ENCODE data around the gene IGFN1.

IGFN1 gene

DNA sequence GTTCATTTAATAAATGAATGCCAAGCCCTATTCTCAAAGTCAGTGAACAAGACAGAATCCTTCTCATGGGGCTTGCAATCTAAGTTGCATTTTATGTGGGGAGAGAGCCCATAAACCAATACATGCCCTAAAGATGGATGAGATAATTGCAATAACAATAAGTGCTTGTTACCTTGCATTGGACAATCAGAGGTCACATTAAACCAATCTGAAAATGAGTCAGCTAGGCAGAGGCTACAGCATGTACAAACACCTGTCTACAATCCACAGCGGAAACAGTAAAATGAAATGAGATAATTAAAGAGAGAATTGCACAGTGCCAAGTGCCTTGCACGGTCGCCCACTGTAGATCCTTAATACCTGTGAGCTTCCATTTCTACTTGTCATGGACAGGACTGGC lies 7.4 kb upstream of the IGFN1 start:
- TF ChIP-seq, protein P1, sequence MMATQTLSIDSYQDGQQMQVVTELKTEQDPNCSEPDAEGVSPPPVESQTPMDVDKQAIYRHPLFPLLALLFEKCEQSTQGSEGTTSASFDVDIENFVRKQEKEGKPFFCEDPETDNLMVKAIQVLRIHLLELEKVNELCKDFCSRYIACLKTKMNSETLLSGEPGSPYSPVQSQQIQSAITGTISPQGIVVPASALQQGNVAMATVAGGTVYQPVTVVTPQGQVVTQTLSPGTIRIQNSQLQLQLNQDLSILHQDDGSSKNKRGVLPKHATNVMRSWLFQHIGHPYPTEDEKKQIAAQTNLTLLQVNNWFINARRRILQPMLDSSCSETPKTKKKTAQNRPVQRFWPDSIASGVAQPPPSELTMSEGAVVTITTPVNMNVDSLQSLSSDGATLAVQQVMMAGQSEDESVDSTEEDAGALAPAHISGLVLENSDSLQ (IDR thresholded peaks at IDR 0.05), result no peak
- 0 out of 2 replicates have a peak, but pooled peaks have one; percentile 9 for TF ChIP-seq CTBP1 (IDR thresholded peaks at IDR 0.05; ENCODE audit: borderline replicate concordance)
- no peak for DNase-seq (ENCODE audit: extremely low spot score)
- CTCF ChIA-PET, result interaction anchor here (0.6 to 1.3 kb wide), 2 partner anchors 11 to 64 kb away, joined by 3 read pairs; no protein-coding TSS in a partner anchor
- POLR2A ChIA-PET, result interaction anchor here (1.5 kb wide), 1 partner anchor 14 kb away, joined by 3 read pairs; no protein-coding TSS in a partner anchor

DNA sequence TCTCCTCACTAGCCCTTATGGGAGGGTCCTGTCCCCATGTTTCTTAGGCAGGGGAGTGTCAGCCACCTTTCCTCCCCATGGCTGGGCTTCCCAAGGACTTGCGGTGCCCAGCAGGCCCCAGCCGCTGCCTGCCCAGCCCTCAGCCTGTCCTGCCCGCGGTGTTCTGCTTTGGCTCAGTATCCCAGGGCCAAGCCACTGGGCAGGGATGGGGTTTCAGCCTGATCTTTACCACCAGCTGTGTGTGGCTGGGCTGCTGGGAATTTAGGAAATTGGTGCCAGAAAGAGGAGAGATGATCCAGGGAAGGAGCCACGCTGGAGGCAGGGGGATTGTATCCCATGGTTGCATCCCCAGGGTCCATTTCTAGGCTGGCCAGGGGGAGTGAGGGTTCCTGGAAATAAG lies 6.9 kb upstream of the IGFN1 start:
- CTCF ChIA-PET, result interaction anchor here (0.6 to 1.3 kb wide), 4 partner anchors 9 to 767 kb away, joined by 3 to 7 read pairs (median 3); no protein-coding TSS in a partner anchor
- no peak for DNase-seq (ENCODE audit: extremely low spot score)
- POLR2A ChIA-PET, result interaction anchor here (1.4 to 1.5 kb wide), 2 partner anchors 13 to 14 kb away, joined by 3 to 8 read pairs; no protein-coding TSS in a partner anchor
- no peak for TF ChIP-seq FOXK2 (IDR thresholded peaks at IDR 0.05)
- no peak for TF ChIP-seq TARDBP (IDR thresholded peaks at IDR 0.05)
- TF ChIP-seq LEF1 (IDR thresholded peaks at IDR 0.05; ENCODE audit: borderline replicate concordance), result no peak
- TF ChIP-seq SP1 (IDR thresholded peaks at IDR 0.05), result no peak
- TF ChIP-seq L3MBTL2 (conservative IDR thresholded peaks at IDR 0.05), result no peak
- TF ChIP-seq, protein P1 (IDR thresholded peaks at IDR 0.05), result no peak
- no peak for TF ChIP-seq FOXA1 (IDR thresholded peaks at IDR 0.05)
- no peak for TF ChIP-seq ELF4 (IDR thresholded peaks at IDR 0.05)
- TF ChIP-seq HDGF (IDR thresholded peaks at IDR 0.05; ENCODE audit: borderline replicate concordance), result no peak
- TF ChIP-seq ZNF384 (IDR thresholded peaks at IDR 0.05), result no peak
- TF ChIP-seq SUZ12 (IDR thresholded peaks at IDR 0.05), result no peak
- no peak for TF ChIP-seq BHLHE40 (IDR thresholded peaks at IDR 0.05; ENCODE audit: borderline replicate concordance)
- no peak for TF ChIP-seq ARNT (IDR thresholded peaks at IDR 0.05)
- TF ChIP-seq CTBP1 (IDR thresholded peaks at IDR 0.05; ENCODE audit: borderline replicate concordance), result no peak
- no peak for TF ChIP-seq NFRKB (IDR thresholded peaks at IDR 0.05)

DNA sequence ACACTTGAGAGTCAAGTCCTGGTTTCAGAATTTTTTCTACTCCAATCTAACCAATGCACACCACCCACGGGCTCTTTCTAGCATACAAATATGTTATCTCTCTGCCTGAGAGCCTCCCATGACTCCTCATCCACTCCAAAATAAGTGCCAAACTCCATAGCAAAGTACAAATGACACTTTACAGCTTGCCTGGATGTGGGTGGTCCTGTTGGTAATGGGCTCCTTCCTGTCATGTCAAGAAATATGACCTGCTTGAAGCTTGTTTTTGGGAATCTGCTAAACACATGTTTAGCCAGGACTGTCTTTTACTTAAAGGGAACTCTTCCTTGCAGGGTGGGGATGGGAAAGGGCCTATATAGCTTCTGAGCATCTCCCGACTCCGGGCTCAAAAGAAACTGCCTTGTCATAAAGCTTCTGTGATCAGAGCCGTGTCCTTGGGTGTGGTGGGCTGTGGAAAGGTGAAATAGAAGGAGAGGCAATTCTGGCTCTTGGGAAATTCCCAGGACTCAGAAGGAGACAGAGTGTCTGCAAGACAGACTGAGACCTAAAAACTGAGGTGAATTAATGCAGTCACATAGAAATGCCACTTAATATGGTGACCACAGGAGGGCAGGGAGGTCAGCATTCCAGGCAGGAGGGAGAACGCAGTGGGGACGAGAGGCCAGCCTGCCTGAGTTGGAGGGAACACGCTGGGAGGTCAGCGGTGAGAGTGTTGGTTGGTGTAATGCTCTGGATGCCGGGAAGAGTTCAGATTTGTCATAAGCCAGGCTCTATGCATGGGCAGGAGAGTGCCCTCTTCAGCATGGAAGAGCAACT lies 6.1 kb upstream of the IGFN1 start:
- ChIA-PET POLR2A (interaction anchor here (1.4 to 1.5 kb wide), 2 partner anchors 13 to 15 kb away, joined by 3 to 8 read pairs; no protein-coding TSS in a partner anchor), CTCF (interaction anchor here (0.8 to 1.3 kb wide), 3 partner anchors 9 to 66 kb away, joined by 3 read pairs; no protein-coding TSS in a partner anchor)
- TF ChIP-seq FOXA1 (IDR thresholded peaks at IDR 0.05) (no peak), ZNF384 (IDR thresholded peaks at IDR 0.05) (no peak), FOXM1 (IDR thresholded peaks at IDR 0.05; ENCODE audit: borderline replicate concordance) (no peak), ELF4 (IDR thresholded peaks at IDR 0.05) (no peak), SUZ12 (IDR thresholded peaks at IDR 0.05) (no peak), TARDBP (IDR thresholded peaks at IDR 0.05) (no peak)
- peak; percentile 63 for DNase-seq (ENCODE audit: extremely low spot score)

DNA sequence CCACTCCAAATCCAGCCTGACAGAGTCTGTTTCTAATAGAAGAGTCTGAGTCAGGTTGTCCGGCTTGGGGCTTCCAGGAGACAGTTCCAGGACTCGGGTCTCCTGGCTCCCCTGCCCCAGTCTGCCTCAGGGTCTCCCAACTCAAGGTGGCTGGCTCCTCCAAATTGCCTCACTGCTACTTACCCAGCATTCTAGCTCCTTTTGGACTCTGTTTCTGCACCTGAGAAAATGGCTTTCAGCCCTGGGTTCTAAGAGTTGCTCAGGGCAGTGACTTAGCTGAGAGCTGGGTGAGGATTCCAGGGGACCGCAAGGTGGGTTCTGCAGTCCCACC lies 5.5 kb upstream of the IGFN1 start:
- ChIA-PET CTCF (no interaction called here), POLR2A (interaction anchor here (1.4 kb wide), 1 partner anchor 14 kb away, joined by 8 read pairs; no protein-coding TSS in a partner anchor)
- TF ChIP-seq, protein P1 (IDR thresholded peaks at IDR 0.05), result no peak
- no peak for TF ChIP-seq ZNF384 (IDR thresholded peaks at IDR 0.05)
- no peak for TF ChIP-seq SP1 (IDR thresholded peaks at IDR 0.05)
- TF ChIP-seq NFRKB (IDR thresholded peaks at IDR 0.05), result no peak
- no peak for TF ChIP-seq BHLHE40 (IDR thresholded peaks at IDR 0.05; ENCODE audit: borderline replicate concordance)
- no peak for TF ChIP-seq SUZ12 (IDR thresholded peaks at IDR 0.05)
- no peak for TF ChIP-seq HDGF (IDR thresholded peaks at IDR 0.05; ENCODE audit: borderline replicate concordance)
- TF ChIP-seq CTBP1 (IDR thresholded peaks at IDR 0.05; ENCODE audit: borderline replicate concordance), result no peak
- no peak for TF ChIP-seq LEF1 (IDR thresholded peaks at IDR 0.05; ENCODE audit: borderline replicate concordance)
- no peak for TF ChIP-seq ELF4 (IDR thresholded peaks at IDR 0.05)
- TF ChIP-seq L3MBTL2 (conservative IDR thresholded peaks at IDR 0.05), result no peak
- TF ChIP-seq TARDBP (IDR thresholded peaks at IDR 0.05), result no peak
- no peak for TF ChIP-seq FOXK2 (IDR thresholded peaks at IDR 0.05)
- TF ChIP-seq FOXM1 (IDR thresholded peaks at IDR 0.05; ENCODE audit: borderline replicate concordance), result no peak
- no peak for TF ChIP-seq ARNT (IDR thresholded peaks at IDR 0.05)
- TF ChIP-seq FOXA1 (IDR thresholded peaks at IDR 0.05), result no peak
- DNase-seq (ENCODE audit: extremely low spot score), result no peak

DNA sequence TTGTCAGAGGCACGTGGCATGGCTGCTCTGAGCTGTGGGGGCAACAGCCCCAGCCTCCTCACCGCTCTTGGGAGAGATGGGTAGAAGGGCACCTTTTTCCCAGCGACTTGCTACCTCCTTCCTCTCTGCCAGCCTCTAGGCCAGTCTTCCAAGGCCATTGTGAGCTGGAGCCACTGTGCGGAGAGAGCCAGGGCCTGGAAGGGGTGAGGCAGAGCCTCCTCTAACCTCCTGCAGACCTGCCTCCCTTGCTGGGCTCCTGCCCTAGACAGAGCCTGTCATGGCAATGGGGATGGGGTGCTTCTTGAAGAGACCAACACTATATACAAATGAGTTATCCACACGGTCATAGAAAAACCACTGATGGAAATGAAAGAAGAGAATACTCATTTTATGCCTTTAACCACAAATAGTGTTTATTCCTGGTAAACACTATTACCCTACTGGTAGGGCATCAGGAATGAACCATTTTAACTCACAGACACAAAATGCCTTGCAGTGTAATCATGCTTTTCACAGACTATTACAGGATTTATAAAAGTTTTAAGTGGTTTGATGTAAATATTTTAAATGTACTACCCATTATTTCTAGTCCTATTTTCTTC lies 5.0 kb upstream of the IGFN1 start:
- POLR2A ChIA-PET, result no interaction called here
- TF ChIP-seq L3MBTL2 (conservative IDR thresholded peaks at IDR 0.05), result no peak
- no peak for TF ChIP-seq SP1 (IDR thresholded peaks at IDR 0.05)
- TF ChIP-seq ARNT (IDR thresholded peaks at IDR 0.05), result no peak
- TF ChIP-seq, protein P1 (IDR thresholded peaks at IDR 0.05), result no peak
- no peak for TF ChIP-seq ZNF384 (IDR thresholded peaks at IDR 0.05)
- no peak for TF ChIP-seq FOXM1 (IDR thresholded peaks at IDR 0.05; ENCODE audit: borderline replicate concordance)
- no peak for TF ChIP-seq ELF4 (IDR thresholded peaks at IDR 0.05)
- TF ChIP-seq FOXA1 (IDR thresholded peaks at IDR 0.05), result no peak
- no peak for TF ChIP-seq HDGF (IDR thresholded peaks at IDR 0.05; ENCODE audit: borderline replicate concordance)
- no peak for TF ChIP-seq NFRKB (IDR thresholded peaks at IDR 0.05)
- no peak for TF ChIP-seq SUZ12 (IDR thresholded peaks at IDR 0.05)
- TF ChIP-seq LEF1 (IDR thresholded peaks at IDR 0.05; ENCODE audit: borderline replicate concordance), result no peak
- no peak for TF ChIP-seq TARDBP (IDR thresholded peaks at IDR 0.05)
- no peak for TF ChIP-seq FOXK2 (IDR thresholded peaks at IDR 0.05)
- no peak for TF ChIP-seq BHLHE40 (IDR thresholded peaks at IDR 0.05; ENCODE audit: borderline replicate concordance)
- TF ChIP-seq CTBP1 (IDR thresholded peaks at IDR 0.05; ENCODE audit: borderline replicate concordance), result no peak
- CTCF ChIA-PET, result no interaction called here
- no peak for DNase-seq (ENCODE audit: extremely low spot score)

Measured in HEK293T (cell line).